NT2/D1 (cell line): ENCODE results near the gene CPXM2.

Source experiments
- SUZ12 ChIP-seq: IDR thresholded peaks from 2 replicates; pipeline ENCODE4 v1.6.1; 2011; ENCODE audit not compliant: insufficient read length, insufficient read depth; ENCODE audit errors: extremely low read depth
- YY1 ChIP-seq: IDR thresholded peaks from 2 replicates; pipeline ENCODE4 v1.6.1; 2011; ENCODE audit not compliant: insufficient read length, insufficient read depth
- ZNF274 ChIP-seq: IDR thresholded peaks from 2 replicates; pipeline ENCODE4 v1.6.1; 2011; ENCODE audit warnings: mild to moderate bottlenecking, low read depth, low read length

GRCh38 chr10:123857616-123858015, 34.0 kb downstream of the CPXM2 start:
- TF ChIP-seq YY1 (no peak), ZNF274 (no peak), SUZ12 (no peak)
